AG04450 (cell line): ENCODE results near the gene HLA-DRB1. TPM values are rescaled to one million over a fixed set of nuclear protein-coding genes. Genes with fewer than 3 reads are reported as not detected.
"Not testable (repeated sequence)": the region's sequence is repeated elsewhere in the genome, so short reads cannot be mapped to it uniquely, and the experiment has no call there.

Experiments
- CTCF ChIA-PET: fragments of 300-600, 350-600 bp; formaldehyde crosslinking; extraction: SDS; loops from one replicate; lab custom pipeline; 2022; ENCODE audit warnings: antibody characterized with exemption, inconsistent platforms; lab: Charles Lee
- POLR2A ChIA-PET: fragments of 350-600 bp; formaldehyde crosslinking; extraction: SDS; loops from one replicate; lab custom pipeline; 2021; ENCODE audit warnings: antibody characterized with exemption, inconsistent platforms; lab: Yijun Ruan, JAX
- DNase-seq: peaks from one replicate; pipeline ENCODE4 v3.0.0-alpha.2; 2011; ENCODE audit warnings: low read depth, low spot score
- H3K27ac ChIP-seq: one replicate; pipeline ENCODE4 v1.5.1; 2012; ENCODE audit warnings: low read depth, low read length, control low read depth
- H3K27me3 ChIP-seq: one replicate; pipeline ENCODE4 v1.6.0; 2012; ENCODE audit warnings: low read length; ENCODE audit not compliant: control insufficient read depth, insufficient read depth
- H3K4me3 ChIP-seq: 2 replicates; pipeline ENCODE4 v1.5.1; 2011; ENCODE audit warnings: mild to moderate bottlenecking, low read depth, low read length, control low read depth
- H3K9me3 ChIP-seq: 2 replicates; pipeline ENCODE4 v1.5.1; 2012; ENCODE audit warnings: low read length; ENCODE audit not compliant: control insufficient read depth, insufficient read depth
- polyA plus RNA-seq: library from polyadenylated mRNA; depleted of rRNA; stranded (reverse); fragments of >200 nt; gene quantifications from 2 replicates; pipeline ENCODE4 v1.2.3, GENCODE V29; 2011
- TF ChIP-seq, protein P1 (sequence below): IDR thresholded peaks from 2 replicates; pipeline ENCODE4 v1.5.1; 2011; ENCODE audit warnings: low read depth, low read length, control low read depth, inconsistent platforms

HLA-DRB1 gene
- polyA plus RNA-seq, 1 experiment, result not detected

DNA sequence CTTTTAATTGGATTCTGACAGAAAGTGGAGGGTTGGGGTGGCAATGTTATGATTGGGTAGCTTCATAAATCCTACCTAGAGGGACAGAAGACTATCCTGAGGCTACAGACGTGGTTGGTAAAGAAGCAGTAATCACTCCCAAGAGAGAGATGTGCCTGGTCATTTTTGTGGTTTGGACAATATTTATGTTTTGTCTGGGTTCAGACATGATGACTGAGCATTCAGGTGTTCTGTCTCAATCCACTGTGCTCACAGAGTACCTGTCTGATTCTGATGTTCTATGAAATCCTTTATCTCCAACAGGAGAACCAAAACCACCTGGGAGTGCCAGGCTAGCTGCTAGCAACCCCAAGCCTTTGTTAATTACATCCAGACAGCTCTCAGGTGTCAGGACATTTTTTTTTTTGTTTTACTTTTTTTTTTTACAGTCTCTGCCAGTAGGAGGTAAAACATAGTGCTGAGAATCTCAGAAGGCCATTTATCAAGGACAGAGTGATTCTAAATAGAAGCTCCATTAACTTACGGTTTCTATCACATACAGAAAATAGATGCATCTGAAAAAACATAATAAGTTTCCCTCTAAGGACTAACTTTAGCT is 46.0 kb upstream of the HLA-DRB1 start:
- H3K9me3 ChIP-seq, result no peaks in the 10 kb centered on the region
- ChIA-PET CTCF (no interaction called here), POLR2A (no interaction called here)
- no peaks in the 10 kb centered on the region for H3K27me3 ChIP-seq
- H3K4me3 ChIP-seq, result no peak overlapping the region
- H3K27ac ChIP-seq, result no peak overlapping the region
- TF ChIP-seq, protein P1, sequence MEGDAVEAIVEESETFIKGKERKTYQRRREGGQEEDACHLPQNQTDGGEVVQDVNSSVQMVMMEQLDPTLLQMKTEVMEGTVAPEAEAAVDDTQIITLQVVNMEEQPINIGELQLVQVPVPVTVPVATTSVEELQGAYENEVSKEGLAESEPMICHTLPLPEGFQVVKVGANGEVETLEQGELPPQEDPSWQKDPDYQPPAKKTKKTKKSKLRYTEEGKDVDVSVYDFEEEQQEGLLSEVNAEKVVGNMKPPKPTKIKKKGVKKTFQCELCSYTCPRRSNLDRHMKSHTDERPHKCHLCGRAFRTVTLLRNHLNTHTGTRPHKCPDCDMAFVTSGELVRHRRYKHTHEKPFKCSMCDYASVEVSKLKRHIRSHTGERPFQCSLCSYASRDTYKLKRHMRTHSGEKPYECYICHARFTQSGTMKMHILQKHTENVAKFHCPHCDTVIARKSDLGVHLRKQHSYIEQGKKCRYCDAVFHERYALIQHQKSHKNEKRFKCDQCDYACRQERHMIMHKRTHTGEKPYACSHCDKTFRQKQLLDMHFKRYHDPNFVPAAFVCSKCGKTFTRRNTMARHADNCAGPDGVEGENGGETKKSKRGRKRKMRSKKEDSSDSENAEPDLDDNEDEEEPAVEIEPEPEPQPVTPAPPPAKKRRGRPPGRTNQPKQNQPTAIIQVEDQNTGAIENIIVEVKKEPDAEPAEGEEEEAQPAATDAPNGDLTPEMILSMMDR, result no peak
- no peak for DNase-seq

DNA sequence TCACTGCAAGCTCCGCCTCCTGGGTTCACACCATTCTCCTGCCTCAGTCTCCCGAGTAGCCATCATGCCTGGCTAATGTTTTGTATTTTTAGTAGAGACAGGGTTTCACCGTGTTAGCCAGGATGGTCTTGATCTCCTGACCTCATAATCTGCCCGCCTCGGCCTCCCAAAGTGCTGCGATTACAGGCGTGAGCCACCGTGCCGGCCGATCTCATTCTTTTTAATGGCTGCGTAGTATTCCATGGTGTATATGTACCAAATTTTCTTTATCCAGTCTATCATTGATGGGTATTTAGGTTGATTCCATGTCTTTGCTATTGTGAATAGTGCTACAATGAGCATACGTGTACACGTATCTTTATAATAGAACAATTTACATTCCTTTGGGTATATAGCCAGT is 40.1 kb upstream of the HLA-DRB1 start:
- H3K9me3 ChIP-seq, H3K27me3 ChIP-seq, DNase-seq, CTCF ChIA-PET, H3K4me3 ChIP-seq, POLR2A ChIA-PET, H3K27ac ChIP-seq: not testable (repeated sequence)

DNA sequence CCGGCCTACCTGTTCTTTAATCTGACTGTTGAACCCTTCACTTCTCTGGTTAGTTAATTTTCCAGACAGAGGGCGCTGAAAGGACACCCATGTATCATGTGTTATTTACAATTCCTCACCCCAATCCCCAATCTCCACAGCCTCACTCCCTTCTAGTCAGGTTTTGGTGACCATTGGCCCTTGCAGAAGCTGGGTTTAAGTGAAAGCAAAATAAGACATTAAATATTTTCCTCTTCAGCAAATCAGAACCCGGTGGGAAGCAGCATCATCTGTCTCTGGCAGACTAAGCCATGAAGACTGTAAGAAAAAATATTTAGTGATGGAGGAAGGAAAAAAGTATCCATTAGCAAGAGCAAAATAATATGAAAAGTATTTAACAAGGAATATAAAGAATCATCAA is 38.2 kb upstream of the HLA-DRB1 start:
- Histone ChIP-seq H3K9me3 (no peaks in the 10 kb centered on the region), H3K27me3 (no peaks in the 10 kb centered on the region), H3K27ac (no peak overlapping the region), H3K4me3 (no peak overlapping the region)
- no peak for DNase-seq
- POLR2A ChIA-PET, result no interaction called here
- CTCF ChIA-PET, result interaction anchor here (0.6 kb wide), 1 partner anchor 499 kb away, joined by 3 read pairs; no protein-coding TSS in a partner anchor
- TF ChIP-seq, protein P1, result no peak

DNA sequence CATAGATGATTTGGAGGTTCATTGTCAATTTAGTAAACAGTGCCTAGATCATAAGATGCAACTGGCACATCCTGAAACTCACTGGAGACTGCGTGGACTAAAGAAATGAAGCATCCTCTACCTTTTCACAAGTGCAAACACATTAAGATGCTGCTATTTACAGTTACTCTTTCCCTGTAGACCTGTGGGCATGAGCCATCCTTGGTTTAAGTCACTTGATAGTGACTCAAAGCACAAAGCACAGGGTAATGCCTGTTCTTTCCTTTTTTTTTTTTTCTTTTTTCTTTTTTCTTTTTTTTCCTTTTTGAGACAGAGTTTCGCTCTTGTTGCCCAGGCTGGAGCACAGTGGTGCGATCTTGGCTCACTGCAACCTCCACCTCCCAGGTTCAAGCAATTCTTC is 37.6 kb upstream of the HLA-DRB1 start:
- H3K27ac ChIP-seq, result no peak overlapping the region
- TF ChIP-seq, protein P1, result no peak
- ChIA-PET CTCF (no interaction called here), POLR2A (no interaction called here)
- H3K27me3 ChIP-seq, result no peaks in the 10 kb centered on the region
- H3K4me3 ChIP-seq, result no peak overlapping the region
- no peak for DNase-seq
- H3K9me3 ChIP-seq, result no peaks in the 10 kb centered on the region

DNA sequence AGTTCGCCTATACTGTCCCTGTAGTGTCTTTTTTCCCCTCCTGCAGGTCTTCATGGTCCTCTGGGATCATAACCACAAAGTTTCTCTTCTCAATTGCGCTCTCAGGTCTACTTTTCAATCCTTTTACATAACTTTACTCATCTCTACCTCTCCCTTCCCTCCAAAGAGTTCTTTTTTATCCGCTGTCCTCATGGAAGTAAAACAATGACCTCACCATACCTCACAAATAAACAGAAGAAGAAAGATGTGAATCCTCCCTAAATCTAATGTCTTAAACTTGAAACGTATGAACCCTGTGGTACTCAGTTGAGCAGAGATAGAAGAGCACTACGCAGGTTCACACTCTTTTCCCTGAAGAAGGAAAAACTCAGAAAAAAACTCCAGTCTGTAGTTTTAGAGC is 35.5 kb upstream of the HLA-DRB1 start:
- H3K9me3 ChIP-seq, result no peaks in the 10 kb centered on the region
- TF ChIP-seq, protein P1, result no peak
- POLR2A ChIA-PET, result no interaction called here
- no peaks in the 10 kb centered on the region for H3K27me3 ChIP-seq
- CTCF ChIA-PET, result no interaction called here
- no peak for DNase-seq
- H3K27ac ChIP-seq, result no peak overlapping the region
- H3K4me3 ChIP-seq, result no peak overlapping the region

DNA sequence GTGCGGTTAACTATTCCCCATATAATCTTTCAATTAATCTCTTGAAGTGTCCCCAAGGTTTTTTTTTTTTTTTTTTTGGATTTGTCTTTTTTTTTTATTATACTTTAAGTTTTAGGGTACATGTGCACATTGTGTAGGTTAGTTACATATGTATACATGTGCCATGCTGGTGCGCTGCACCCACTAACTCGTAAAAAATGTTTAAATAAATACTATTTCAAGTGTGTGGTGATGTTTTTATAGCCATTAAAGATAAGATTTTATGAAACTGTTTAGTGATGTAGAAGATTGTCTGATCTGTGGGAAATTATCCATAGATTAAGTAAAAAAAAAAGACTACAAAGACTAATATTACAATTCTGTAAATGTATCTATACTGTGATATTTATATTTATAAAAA is 34.9 kb upstream of the HLA-DRB1 start:
- no peak for DNase-seq
- Histone ChIP-seq H3K9me3 (no peaks in the 10 kb centered on the region), H3K27ac (no peak overlapping the region), H3K27me3 (no peaks in the 10 kb centered on the region), H3K4me3 (no peak overlapping the region)
- CTCF ChIA-PET, result no interaction called here
- POLR2A ChIA-PET, result no interaction called here
- TF ChIP-seq, protein P1, result no peak
